Fibroblast of lung (primary cell): ENCODE data around the gene COX7A2L. TPM values are rescaled to one million over a fixed set of nuclear protein-coding genes. Genes with fewer than 3 reads are reported as not detected.
"Not testable (repeated sequence)": the region's sequence is repeated elsewhere in the genome, so short reads cannot be mapped to it uniquely, and the experiment has no call there.

ENCODE experiments used
- DNase-seq, 2 donors: peaks; one replicate each; pipeline versions ENCODE4 v3.0.0 to v3.0.0-alpha.2; 2010; ENCODE audit warnings: low read depth in 2 of 2
- H2AFZ ChIP-seq: 2 replicates; pipeline ENCODE4 v1.5.1; 2012; ENCODE audit warnings: low read length, control low read depth, inconsistent platforms
- H3K27ac ChIP-seq: 2 replicates; pipeline ENCODE4 v1.5.1; 2011; ENCODE audit warnings: low read length, control low read depth; ENCODE audit not compliant: insufficient read depth
- H3K27me3 ChIP-seq: 2 replicates; pipeline ENCODE4 v1.5.1; 2011; ENCODE audit warnings: mild to moderate bottlenecking, low read length; ENCODE audit not compliant: control insufficient read depth, insufficient read depth
- H3K36me3 ChIP-seq: 2 replicates; pipeline ENCODE4 v1.5.1; 2011; ENCODE audit warnings: low read length; ENCODE audit not compliant: control insufficient read depth, insufficient read depth
- H3K4me1 ChIP-seq: 2 replicates; pipeline ENCODE4 v1.5.1; 2011; ENCODE audit warnings: low read length; ENCODE audit not compliant: control insufficient read depth, insufficient read depth; ENCODE audit errors: extremely low read depth
- H3K4me2 ChIP-seq: 2 replicates; pipeline ENCODE4 v1.5.1; 2011; ENCODE audit warnings: low read length, control low read depth; ENCODE audit not compliant: insufficient read depth; ENCODE audit errors: extremely low read depth
- H3K4me3 ChIP-seq, 4 experiments: fragments of 200-600 bp in 1 of 4; sonication (generic) in 1 of 4; replicated peaks in 1 of 4; 2 replicates each; pipeline ENCODE4 v1.5.1; 2011 to 2016; ENCODE audit warnings: low read length in 4 of 4, low read depth in 3 of 4, mild to moderate bottlenecking in 3 of 4, control low read depth in 2 of 4, inconsistent platforms in 1 of 4, mixed read lengths in 1 of 4; ENCODE audit not compliant: insufficient read depth in 1 of 4; ENCODE audit errors: control extremely low read depth in 1 of 4
- H3K79me2 ChIP-seq: 2 replicates; pipeline ENCODE4 v1.5.1; 2012; ENCODE audit warnings: mild to moderate bottlenecking, low read length, inconsistent platforms; ENCODE audit not compliant: control insufficient read depth, insufficient read depth
- H3K9ac ChIP-seq: 2 replicates; pipeline ENCODE4 v1.5.1; 2011; ENCODE audit warnings: mild to moderate bottlenecking, low read length, control low read depth; ENCODE audit not compliant: insufficient read depth
- H3K9me3 ChIP-seq: 2 replicates; pipeline ENCODE4 v1.5.1; 2012; ENCODE audit warnings: low read depth, low read length; ENCODE audit not compliant: control insufficient read depth, insufficient read depth
- H4K20me1 ChIP-seq: 2 replicates; pipeline ENCODE4 v1.5.1; 2011; ENCODE audit warnings: low read length; ENCODE audit not compliant: control insufficient read depth, insufficient read depth; ENCODE audit errors: extremely low read depth
- EZH2 ChIP-seq: IDR thresholded peaks from 2 replicates; pipeline ENCODE4 v1.5.1; 2012; ENCODE audit warnings: low read length, control low read depth, mild to moderate bottlenecking; ENCODE audit errors: missing control alignments
- polyA plus RNA-seq, 2 donors: library from polyadenylated mRNA; depleted of rRNA in 1 of 2; stranded (reverse) in 1 of 2; unstranded in 1 of 2; fragments of >200 nt; gene quantifications; 2 replicates each; pipeline ENCODE4 v1.2.1, GENCODE V29; 2011 to 2012; ENCODE audit warnings: missing spikeins in 1 of 2
- total RNA-seq: library from RNA; depleted of rRNA; stranded (reverse); fragments of >200 nt; gene quantifications from 2 replicates; pipeline ENCODE4 v1.2.1, GENCODE V29; 2014
- TF ChIP-seq, protein P1 (sequence below), 2 donors: IDR thresholded peaks in 1 of 2; conservative IDR thresholded peaks in 1 of 2; 1 replicate in 1 of 2; 2 replicates in 1 of 2; pipeline ENCODE4 v1.5.1; 2011 to 2012; ENCODE audit warnings: low read length in 2 of 2, control low read depth in 1 of 2, inconsistent platforms in 1 of 2, low read depth in 1 of 2, mild to moderate bottlenecking in 1 of 2

Gene COX7A2L
- total and polyA plus RNA-seq, 2 donors (not counting 1 experiment from before 2014, with no cell fraction given): 180 to 239 TPM

DNA sequence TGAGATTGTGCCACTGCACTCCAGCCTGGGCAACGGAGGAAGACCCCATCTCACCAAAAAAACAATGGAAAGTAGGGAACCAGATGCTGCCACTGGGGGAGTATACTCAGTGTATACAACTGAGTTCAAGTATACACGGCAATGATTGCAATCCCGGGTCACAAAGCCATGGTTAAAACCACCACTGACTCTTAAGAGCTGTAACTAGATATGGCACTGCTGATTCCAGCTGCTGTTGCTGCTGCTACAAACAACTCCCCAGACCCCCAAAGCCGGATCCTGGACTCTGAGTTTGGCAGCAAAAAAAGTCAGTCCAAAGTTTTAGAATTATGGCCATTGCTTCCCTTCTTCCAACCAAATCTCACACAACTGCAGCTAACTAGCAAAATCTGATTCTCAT lies 43.7 kb upstream of the COX7A2L start:
- Histone ChIP-seq H3K27me3 (peaks cover 4% of the 10 kb centered on the region), H3K79me2 (no peaks in the 10 kb centered on the region), H3K9me3 (no peaks in the 10 kb centered on the region), H3K4me3 (no peak overlapping the region), H2AFZ (no peak overlapping the region), H4K20me1 (no peaks in the 10 kb centered on the region), H3K4me2 (no peak overlapping the region), H3K4me1 (no peaks in the 10 kb centered on the region), H3K9ac (no peak overlapping the region), H3K36me3 (no peaks in the 10 kb centered on the region), H3K27ac (no peak overlapping the region)
- DNase-seq: no peak
- TF ChIP-seq, protein P1, sequence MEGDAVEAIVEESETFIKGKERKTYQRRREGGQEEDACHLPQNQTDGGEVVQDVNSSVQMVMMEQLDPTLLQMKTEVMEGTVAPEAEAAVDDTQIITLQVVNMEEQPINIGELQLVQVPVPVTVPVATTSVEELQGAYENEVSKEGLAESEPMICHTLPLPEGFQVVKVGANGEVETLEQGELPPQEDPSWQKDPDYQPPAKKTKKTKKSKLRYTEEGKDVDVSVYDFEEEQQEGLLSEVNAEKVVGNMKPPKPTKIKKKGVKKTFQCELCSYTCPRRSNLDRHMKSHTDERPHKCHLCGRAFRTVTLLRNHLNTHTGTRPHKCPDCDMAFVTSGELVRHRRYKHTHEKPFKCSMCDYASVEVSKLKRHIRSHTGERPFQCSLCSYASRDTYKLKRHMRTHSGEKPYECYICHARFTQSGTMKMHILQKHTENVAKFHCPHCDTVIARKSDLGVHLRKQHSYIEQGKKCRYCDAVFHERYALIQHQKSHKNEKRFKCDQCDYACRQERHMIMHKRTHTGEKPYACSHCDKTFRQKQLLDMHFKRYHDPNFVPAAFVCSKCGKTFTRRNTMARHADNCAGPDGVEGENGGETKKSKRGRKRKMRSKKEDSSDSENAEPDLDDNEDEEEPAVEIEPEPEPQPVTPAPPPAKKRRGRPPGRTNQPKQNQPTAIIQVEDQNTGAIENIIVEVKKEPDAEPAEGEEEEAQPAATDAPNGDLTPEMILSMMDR (conservative IDR thresholded peaks at IDR 0.05 in 1 of 2, IDR thresholded peaks at IDR 0.05 in 1 of 2; ENCODE audit: low read depth in 1 of 2, low read length in 2 of 2): no peak
- no peak for TF ChIP-seq EZH2

DNA sequence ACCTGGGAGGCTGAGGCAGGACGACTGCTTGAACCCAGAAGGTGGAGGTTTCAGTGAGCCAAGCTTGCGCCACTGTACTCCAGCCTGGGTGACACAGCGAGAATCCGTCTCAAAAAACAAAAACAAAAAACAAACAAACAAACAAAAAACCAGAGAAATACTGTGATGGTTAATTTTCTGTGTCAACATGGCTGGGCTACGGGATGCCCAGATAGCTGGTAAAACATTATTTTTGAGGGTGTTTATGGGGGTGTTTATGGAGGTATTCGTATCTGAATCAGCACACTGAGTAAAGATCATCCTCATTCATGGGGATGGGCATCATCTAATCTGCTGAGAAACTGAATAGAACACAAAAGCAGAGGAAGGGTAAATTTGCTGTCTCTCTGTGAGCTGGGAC lies 40.8 kb upstream of the COX7A2L start:
- Histone ChIP-seq H3K9ac (no peak overlapping the region), H2AFZ (no peak overlapping the region), H3K4me1 (no peaks in the 10 kb centered on the region), H3K4me3 (no peak overlapping the region), H3K27ac (no peak overlapping the region), H3K4me2 (no peak overlapping the region), H3K9me3 (no peaks in the 10 kb centered on the region), H3K27me3 (peaks cover 4% of the 10 kb centered on the region), H4K20me1 (no peaks in the 10 kb centered on the region), H3K79me2 (no peaks in the 10 kb centered on the region), H3K36me3 (no peaks in the 10 kb centered on the region)
- no peak for TF ChIP-seq EZH2
- TF ChIP-seq, protein P1 (conservative IDR thresholded peaks at IDR 0.05 in 1 of 2, IDR thresholded peaks at IDR 0.05 in 1 of 2; ENCODE audit: low read depth in 1 of 2, low read length in 2 of 2): no peak
- no peak for DNase-seq

DNA sequence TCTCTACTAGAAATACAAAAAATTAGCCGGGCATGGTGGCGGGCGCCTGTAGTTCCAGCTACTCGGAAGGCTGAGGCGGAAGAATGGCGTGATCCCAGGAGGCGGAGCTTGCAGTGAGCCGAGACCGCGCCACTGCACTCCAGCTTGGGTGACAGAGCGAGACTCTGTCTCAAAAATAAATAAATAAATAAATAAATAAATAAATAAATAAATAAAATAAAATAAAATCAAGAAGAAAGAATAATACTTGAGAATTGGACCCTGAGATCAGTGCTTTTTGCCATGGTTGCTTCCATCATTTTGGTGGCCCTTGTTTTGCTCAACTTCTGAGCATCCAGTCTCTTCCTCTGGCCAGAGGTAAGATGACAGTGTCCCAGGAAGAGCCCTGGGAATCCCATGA lies 37.0 kb upstream of the COX7A2L start:
- H2AFZ ChIP-seq, H3K36me3 ChIP-seq, DNase-seq, H3K4me2 ChIP-seq, H3K27me3 ChIP-seq, H3K4me3 ChIP-seq, H4K20me1 ChIP-seq, H3K27ac ChIP-seq, H3K4me1 ChIP-seq, H3K9ac ChIP-seq, H3K9me3 ChIP-seq, H3K79me2 ChIP-seq: not testable (repeated sequence)

DNA sequence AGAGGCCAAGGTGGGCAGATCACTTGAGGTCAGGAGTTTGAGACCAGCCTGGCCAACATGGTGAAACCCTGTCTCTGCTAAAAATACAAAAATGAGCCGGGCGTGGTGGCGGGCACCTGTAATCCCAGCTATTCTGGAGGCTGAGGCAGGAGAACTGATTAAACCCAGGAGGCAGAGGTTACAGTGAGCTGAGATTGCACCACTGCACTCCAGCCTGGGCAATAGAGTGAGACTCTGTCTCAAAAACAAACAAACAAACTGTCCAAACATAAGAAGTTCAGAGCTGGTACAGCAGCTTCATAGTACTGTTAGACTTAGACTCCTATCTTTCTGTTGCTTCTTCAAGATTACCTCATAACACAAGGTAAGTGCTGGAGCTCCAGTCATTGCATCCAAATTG lies 32.3 kb upstream of the COX7A2L start:
- not testable (repeated sequence) for H3K36me3 ChIP-seq, H3K4me1 ChIP-seq, H3K4me3 ChIP-seq, H2AFZ ChIP-seq, DNase-seq, H3K27ac ChIP-seq, H3K4me2 ChIP-seq, H4K20me1 ChIP-seq, H3K27me3 ChIP-seq, H3K9ac ChIP-seq, H3K9me3 ChIP-seq, H3K79me2 ChIP-seq
